ENCODE results near the gene ADGRV1.
"Not testable (repeated sequence)": the region's sequence is repeated elsewhere in the genome, so short reads cannot be mapped to it uniquely, and the experiment has no call there.

Gene ADGRV1

GRCh38 chr5:90650767-90651166 lies 92.2 kb downstream of the ADGRV1 start:
- no peak for DNase-seq

- DNase-seq: no peak
Measured at GRCh38 chr5:90654215-90654614, 95.6 kb downstream of the ADGRV1 start.

- DNase-seq: no peak
Measured at GRCh38 chr5:90655423-90655822, 96.8 kb downstream of the ADGRV1 start.

GRCh38 chr5:90657030-90657429 lies 98.4 kb downstream of the ADGRV1 start:
- no peak for DNase-seq

- no peak for DNase-seq
Measured at GRCh38 chr5:90657788-90658187, 99.2 kb downstream of the ADGRV1 start.

GRCh38 chr5:90658620-90659019 lies 100.0 kb downstream of the ADGRV1 start:
- DNase-seq: no peak

- not testable (repeated sequence) for DNase-seq
Measured at GRCh38 chr5:90668079-90668565, 109.5 kb downstream of the ADGRV1 start.

GRCh38 chr5:90675222-90675621 lies 116.6 kb downstream of the ADGRV1 start:
- DNase-seq: no peak

GRCh38 chr5:90680921-90681563 lies 122.4 kb downstream of the ADGRV1 start:
- DNase-seq: no peak

GRCh38 chr5:90682278-90682677 lies 123.7 kb downstream of the ADGRV1 start:
- DNase-seq: no peak

- DNase-seq: no peak
Measured at GRCh38 chr5:90685425-90686022, 126.9 kb downstream of the ADGRV1 start.

GRCh38 chr5:90686363-90686762 lies 127.8 kb downstream of the ADGRV1 start:
- not testable (repeated sequence) for DNase-seq

GRCh38 chr5:90687458-90687857 lies 128.9 kb downstream of the ADGRV1 start:
- DNase-seq: not testable (repeated sequence)

- DNase-seq: no peak
Measured at GRCh38 chr5:90689064-90689463, 130.5 kb downstream of the ADGRV1 start.

GRCh38 chr5:90690307-90690706 lies 131.7 kb downstream of the ADGRV1 start:
- DNase-seq: peak; percentile 79 to 83

- DNase-seq: no peak
Measured at GRCh38 chr5:90691533-90691932, 132.9 kb downstream of the ADGRV1 start.

- DNase-seq: peak; percentile 52 to 70
Measured at GRCh38 chr5:90696153-90696552, 137.6 kb downstream of the ADGRV1 start.

- no peak for DNase-seq
Measured at GRCh38 chr5:90700299-90700698, 141.7 kb downstream of the ADGRV1 start.

GRCh38 chr5:90703932-90704331 lies 145.3 kb downstream of the ADGRV1 start:
- no peak for DNase-seq

- DNase-seq: no peak
Measured at GRCh38 chr5:90707698-90708097, 149.1 kb downstream of the ADGRV1 start.

GRCh38 chr5:90709323-90710155 lies 150.9 kb downstream of the ADGRV1 start:
- DNase-seq: peak; percentile 24

GRCh38 chr5:90718387-90718786 lies 159.8 kb downstream of the ADGRV1 start:
- DNase-seq: no peak

GRCh38 chr5:90739567-90739966 lies 181.0 kb downstream of the ADGRV1 start:
- no peak for DNase-seq
